Stimulated activated CD4-positive, alpha-beta T cell treated with anti-CD3 and anti-CD28 coated beads, TNF-alpha, amount 100 ng/mL, for 1 hour (primary cell): ENCODE data around the gene C3orf49.

ENCODE experiments used
- DNase-seq, 3 donors: peaks; one replicate each; pipeline ENCODE4 v3.0.0-alpha.2; 2020; ENCODE audit warnings: low read depth in 3 of 3, low spot score in 1 of 3

The C3orf49 gene

GRCh38 chr3:63849175-63849574, 30.1 kb downstream of the C3orf49 start:
- no peak for DNase-seq

- no peak for DNase-seq
Observed at GRCh38 chr3:63851287-63851686, 32.2 kb downstream of the C3orf49 start.

GRCh38 chr3:63853106-63853505, 34.0 kb downstream of the C3orf49 start:
- no peak for DNase-seq

- no peak for DNase-seq
Observed at GRCh38 chr3:63855333-63855940, 36.3 kb downstream of the C3orf49 start.

GRCh38 chr3:63857311-63857710, 38.2 kb downstream of the C3orf49 start:
- DNase-seq, result no peak

GRCh38 chr3:63860776-63861175, 41.7 kb downstream of the C3orf49 start:
- DNase-seq, result no peak

- no peak for DNase-seq
Observed at GRCh38 chr3:63861306-63861705, 42.2 kb downstream of the C3orf49 start.

GRCh38 chr3:63862804-63863149, 43.7 kb downstream of the C3orf49 start:
- DNase-seq, result no peak

GRCh38 chr3:63863150-63864007, 44.3 kb downstream of the C3orf49 start, which contains the start of the genes ATXN7 and THOC7:
ATXN7 (plus strand) TSS chr3:63863867; CDS start chr3:63912599, 48,732 bp downstream.
THOC7 (minus strand) TSS chr3:63863805; CDS start chr3:63863790, 15 bp downstream.
- DNase-seq, result peak; percentile 9 to 61 (median 45)

- DNase-seq, result peak in 1 of 3 donors; percentile 29
Observed at GRCh38 chr3:63864008-63864964, 45.2 kb downstream of the C3orf49 start.

- no peak for DNase-seq
Observed at GRCh38 chr3:63864965-63865327, 45.8 kb downstream of the C3orf49 start.

GRCh38 chr3:63867225-63867624, 48.1 kb downstream of the C3orf49 start:
- no peak for DNase-seq

GRCh38 chr3:63869940-63870614, 51.0 kb downstream of the C3orf49 start:
- DNase-seq, result no peak

- DNase-seq, result no peak
Observed at GRCh38 chr3:63870615-63871005, 51.5 kb downstream of the C3orf49 start.

GRCh38 chr3:63872135-63872924, 53.2 kb downstream of the C3orf49 start:
- no peak for DNase-seq

GRCh38 chr3:63874769-63875168, 55.7 kb downstream of the C3orf49 start:
- no peak for DNase-seq

- DNase-seq, result no peak
Observed at GRCh38 chr3:63875510-63875909, 56.4 kb downstream of the C3orf49 start.

GRCh38 chr3:63876260-63876659, 57.2 kb downstream of the C3orf49 start:
- no peak for DNase-seq

GRCh38 chr3:63877737-63878393, 58.8 kb downstream of the C3orf49 start:
- DNase-seq, result no peak
